Cardiac fibroblast (primary cell): ENCODE measurements around the gene B4GALT5.

ENCODE experiments used
- DNase-seq, 2 donors: peaks; one replicate each; pipeline versions ENCODE4 v3.0.0 to v3.0.0-alpha.2; 2010; ENCODE audit warnings: low read depth in 2 of 2
- H3K4me3 ChIP-seq, 2 donors: replicated peaks in 1 of 2; 1 replicate in 1 of 2; 2 replicates in 1 of 2; pipeline ENCODE4 v1.5.1; 2011; ENCODE audit warnings: low read depth in 2 of 2, low read length in 2 of 2, mild to moderate bottlenecking in 2 of 2, moderate library complexity in 1 of 2
- CTCF ChIP-seq: IDR thresholded peaks from one replicate; pipeline ENCODE4 v1.5.1; 2011; ENCODE audit warnings: low read depth, mild to moderate bottlenecking, low read length, inconsistent platforms

Gene B4GALT5

GRCh38 chr20:49583343-49583668 is 130.4 kb downstream of the B4GALT5 start:
- H3K4me3 ChIP-seq = no peak overlapping the region
- no peak for TF ChIP-seq CTCF
- DNase-seq = no peak
